GM23338 (cell line): ENCODE data around the gene CNKSR1. TPM values are rescaled to one million over a fixed set of nuclear protein-coding genes. Genes with fewer than 3 reads are reported as not detected.
"Not testable (repeated sequence)": the region's sequence is repeated elsewhere in the genome, so short reads cannot be mapped to it uniquely, and the experiment has no call there.

Experiments
- ATAC-seq: fragments of 200-7000 bp; cut with Tn5 transposase; 3 replicates; pipeline ENCODE4 v1.9.1; 2020
- DNase-seq: peaks from one replicate; pipeline ENCODE4 v3.0.0-alpha.2; 2015; ENCODE audit warnings: low spot score
- H2AFZ ChIP-seq: fragments of 200-600 bp; sonication (generic); 2 replicates; pipeline ENCODE4 v1.8.0; 2016; ENCODE audit warnings: antibody characterized with exemption, mild to moderate bottlenecking, moderate library complexity
- H3F3A ChIP-seq: fragments of 200-600 bp; sonication (generic); replicated peaks from 2 replicates; pipeline ENCODE4 v1.8.0; 2017; ENCODE audit warnings: antibody characterized with exemption, mixed run types, low read depth
- H3K27ac ChIP-seq: fragments of 200-600 bp; sonication (generic); 2 replicates; pipeline ENCODE4 v1.6.1; 2016; ENCODE audit warnings: low read depth
- H3K27me3 ChIP-seq: fragments of 200-600 bp; sonication (generic); 2 replicates; pipeline ENCODE4 v1.8.0; 2016; ENCODE audit warnings: mild to moderate bottlenecking, mixed run types, moderate library complexity; ENCODE audit not compliant: insufficient read depth
- H3K36me3 ChIP-seq: fragments of 200-600 bp; sonication (generic); 2 replicates; pipeline ENCODE4 v1.8.0; 2016; ENCODE audit warnings: mild to moderate bottlenecking; ENCODE audit not compliant: insufficient read depth
- H3K4me1 ChIP-seq: fragments of 200-600 bp; sonication (generic); 2 replicates; pipeline ENCODE4 v1.8.0; 2016; ENCODE audit warnings: mild to moderate bottlenecking, moderate library complexity; ENCODE audit not compliant: insufficient read depth
- H3K4me2 ChIP-seq: fragments of 200-600 bp; sonication (generic); 2 replicates; pipeline ENCODE4 v1.7.1; 2017; ENCODE audit warnings: mixed run types
- H3K4me3 ChIP-seq: fragments of 200-600 bp; sonication (generic); 2 replicates; pipeline ENCODE4 v1.6.1; 2016; ENCODE audit warnings: mixed run types
- H3K79me2 ChIP-seq: fragments of 200-600 bp; sonication (generic); replicated peaks from 2 replicates; pipeline ENCODE4 v1.8.0; 2017; ENCODE audit warnings: mild to moderate bottlenecking; ENCODE audit not compliant: insufficient read depth
- H3K9me2 ChIP-seq: fragments of 200-600 bp; sonication (generic); 2 replicates; pipeline ENCODE4 v1.8.0; 2017; ENCODE audit not compliant: insufficient read depth
- H4K20me1 ChIP-seq: fragments of 200-600 bp; sonication (generic); replicated peaks from 2 replicates; pipeline ENCODE4 v1.8.0; 2017; ENCODE audit warnings: mild to moderate bottlenecking; ENCODE audit not compliant: insufficient read depth
- H3K27ac Mint-ChIP-seq: 2 replicates; pipeline ENCODE4 v1.8.0; 2020; ENCODE audit warnings: inconsistent platforms, mild to moderate bottlenecking, moderate library complexity, mixed read lengths
- H3K27me3 Mint-ChIP-seq: 3 replicates; pipeline ENCODE4 v1.8.0; 2022; ENCODE audit warnings: low read depth, mild to moderate bottlenecking, moderate library complexity, mixed read lengths, inconsistent platforms; ENCODE audit not compliant: insufficient read depth, poor library complexity
- H3K36me3 Mint-ChIP-seq: 3 replicates; pipeline ENCODE4 v1.8.0; 2021; ENCODE audit warnings: low read depth, mild to moderate bottlenecking, inconsistent platforms, moderate library complexity, mixed read lengths
- H3K4me1 Mint-ChIP-seq: 3 replicates; pipeline ENCODE4 v1.8.0; 2020; ENCODE audit warnings: mild to moderate bottlenecking, inconsistent platforms, mixed read lengths
- H3K4me3 Mint-ChIP-seq: 3 replicates; pipeline ENCODE4 v1.8.0; 2021; ENCODE audit warnings: moderate library complexity, mild to moderate bottlenecking, inconsistent platforms, mixed read lengths
- H3K9me3 Mint-ChIP-seq: 3 replicates; pipeline ENCODE4 v1.8.0; 2020; ENCODE audit warnings: moderate library complexity, mild to moderate bottlenecking, inconsistent platforms, mixed read lengths
- JUNB ChIP-seq: IDR thresholded peaks from one replicate; pipeline ENCODE4 v1.6.1; 2016; ENCODE audit warnings: antibody characterized with exemption; ENCODE audit not compliant: unreplicated experiment
- POLR2AphosphoS5 ChIP-seq: IDR thresholded peaks from 2 replicates; pipeline ENCODE4 v1.6.1; 2016; ENCODE audit warnings: antibody characterized with exemption, low read depth
- STAT1 ChIP-seq: IDR thresholded peaks from one replicate; pipeline ENCODE4 v1.6.1; 2016; ENCODE audit warnings: antibody characterized with exemption; ENCODE audit not compliant: unreplicated experiment
- ZNF331 ChIP-seq: fragments of 250-450 bp; sonication (Bioruptor Pico); IDR thresholded peaks from 2 replicates; pipeline ENCODE4 v1.5.0; 2020; ENCODE audit warnings: low read depth, mild to moderate bottlenecking, moderate library complexity
- polyA plus RNA-seq: library from polyadenylated mRNA; unstranded; fragments of >200 nt; fragmentation: Nextera tagmentation; extraction: Ambion mirVana; gene quantifications from 2 replicates; pipeline ENCODE4 v1.2.1, GENCODE V29; 2016
- total RNA-seq: library from RNA; depleted of rRNA; stranded (reverse); fragments of >200 nt; shearing (Covaris generic); gene quantifications from 2 replicates; pipeline ENCODE4 v1.2.3, GENCODE V29; 2014
- TF ChIP-seq, protein P1 (sequence below): IDR thresholded peaks from one replicate; pipeline ENCODE4 v1.6.1; 2018; ENCODE audit warnings: antibody characterized with exemption; ENCODE audit not compliant: unreplicated experiment
- TF ChIP-seq, protein P2 (sequence below), 2 experiments: fragments of 200-600 bp in 1 of 2; sonication (generic) in 1 of 2; conservative IDR thresholded peaks; 2 replicates each; pipeline versions ENCODE4 v1.5.1 to v1.6.1; 2016 to 2017; ENCODE audit warnings: antibody characterized with exemption in 2 of 2, low read depth in 2 of 2, mild to moderate bottlenecking in 2 of 2, moderate library complexity in 1 of 2
- TF ChIP-seq, protein P3 (sequence below): IDR thresholded peaks from 2 replicates; pipeline ENCODE4 v1.6.1; 2016; ENCODE audit warnings: antibody characterized with exemption

Gene CNKSR1
- total and polyA plus RNA-seq, 2 experiments from 2014 or later: 9.7 to 12.5 TPM

DNA sequence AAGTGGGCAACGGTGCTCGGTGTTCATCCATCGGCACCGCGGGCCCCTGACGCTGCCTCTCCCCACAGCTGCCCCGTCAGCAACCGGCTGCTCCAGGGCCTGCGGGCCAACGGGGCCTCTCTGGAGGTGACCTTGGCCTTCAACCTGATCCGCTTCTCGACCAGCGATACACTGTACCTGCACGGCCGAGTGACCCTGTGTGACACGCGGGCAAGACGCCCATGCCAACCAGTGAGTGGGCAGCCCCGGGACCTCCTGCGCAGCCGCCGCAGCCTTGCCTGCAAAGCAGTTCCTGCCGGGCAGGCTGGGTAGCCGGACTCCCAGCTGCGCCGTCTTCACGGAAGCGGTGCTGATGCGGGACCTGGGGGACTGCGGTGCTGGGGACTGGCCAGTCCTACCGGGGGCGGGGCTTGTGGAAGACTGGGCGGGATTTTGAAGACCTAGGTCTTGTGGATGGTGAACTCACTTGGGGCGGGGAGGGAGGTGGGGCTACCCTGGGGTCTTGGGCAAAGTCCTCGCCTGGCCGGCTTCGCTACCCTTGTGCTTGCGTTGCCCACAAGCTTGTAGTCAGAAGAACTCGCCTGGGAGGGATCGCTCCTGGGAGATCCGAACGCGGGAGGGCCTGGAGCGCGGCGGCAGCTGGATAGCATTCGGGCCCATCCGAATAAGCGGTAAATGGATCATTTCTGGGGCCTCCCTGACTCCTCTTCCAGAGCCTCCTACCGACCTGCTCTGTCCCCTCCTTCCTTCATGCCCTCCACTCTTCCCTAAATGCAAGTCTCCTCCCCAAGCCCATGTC lies 47.9 kb downstream of the CNKSR1 start:
- Histone ChIP-seq H3K4me3 (peak overlapping the region; percentile 69), H3F3A (0 out of 2 replicates have a peak, but pooled peaks cover 7% of the 10 kb centered on the region), H3K27me3 (peaks cover 60% of the 10 kb centered on the region), H3K4me1 (peaks cover 12% of the 10 kb centered on the region; the same call in 1 of the 2 replicates), H3K27ac (no peak overlapping the region), H3K9me2 (no peaks in the 10 kb centered on the region), H3K79me2 (no peaks in the 10 kb centered on the region), H2AFZ (peak overlapping the region; percentile 99), H3K36me3 (no peaks in the 10 kb centered on the region), H4K20me1 (no peaks in the 10 kb centered on the region), H3K4me2 (peak overlapping the region; percentile 94)
- H3K4me1 Mint-ChIP-seq: peaks cover 6% of the 10 kb centered on the region
- H3K27ac Mint-ChIP-seq: no peak overlapping the region
- DNase-seq (peak; percentile 95), ATAC-seq (peak; percentile 96)
- no peak for TF ChIP-seq JUNB
- TF ChIP-seq, protein P1, sequence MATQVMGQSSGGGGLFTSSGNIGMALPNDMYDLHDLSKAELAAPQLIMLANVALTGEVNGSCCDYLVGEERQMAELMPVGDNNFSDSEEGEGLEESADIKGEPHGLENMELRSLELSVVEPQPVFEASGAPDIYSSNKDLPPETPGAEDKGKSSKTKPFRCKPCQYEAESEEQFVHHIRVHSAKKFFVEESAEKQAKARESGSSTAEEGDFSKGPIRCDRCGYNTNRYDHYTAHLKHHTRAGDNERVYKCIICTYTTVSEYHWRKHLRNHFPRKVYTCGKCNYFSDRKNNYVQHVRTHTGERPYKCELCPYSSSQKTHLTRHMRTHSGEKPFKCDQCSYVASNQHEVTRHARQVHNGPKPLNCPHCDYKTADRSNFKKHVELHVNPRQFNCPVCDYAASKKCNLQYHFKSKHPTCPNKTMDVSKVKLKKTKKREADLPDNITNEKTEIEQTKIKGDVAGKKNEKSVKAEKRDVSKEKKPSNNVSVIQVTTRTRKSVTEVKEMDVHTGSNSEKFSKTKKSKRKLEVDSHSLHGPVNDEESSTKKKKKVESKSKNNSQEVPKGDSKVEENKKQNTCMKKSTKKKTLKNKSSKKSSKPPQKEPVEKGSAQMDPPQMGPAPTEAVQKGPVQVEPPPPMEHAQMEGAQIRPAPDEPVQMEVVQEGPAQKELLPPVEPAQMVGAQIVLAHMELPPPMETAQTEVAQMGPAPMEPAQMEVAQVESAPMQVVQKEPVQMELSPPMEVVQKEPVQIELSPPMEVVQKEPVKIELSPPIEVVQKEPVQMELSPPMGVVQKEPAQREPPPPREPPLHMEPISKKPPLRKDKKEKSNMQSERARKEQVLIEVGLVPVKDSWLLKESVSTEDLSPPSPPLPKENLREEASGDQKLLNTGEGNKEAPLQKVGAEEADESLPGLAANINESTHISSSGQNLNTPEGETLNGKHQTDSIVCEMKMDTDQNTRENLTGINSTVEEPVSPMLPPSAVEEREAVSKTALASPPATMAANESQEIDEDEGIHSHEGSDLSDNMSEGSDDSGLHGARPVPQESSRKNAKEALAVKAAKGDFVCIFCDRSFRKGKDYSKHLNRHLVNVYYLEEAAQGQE: no peak
- TF ChIP-seq POLR2AphosphoS5: peak; percentile 79
- no peak for TF ChIP-seq ZNF331 (CRISPR knock-in tag)
- TF ChIP-seq, protein P2, sequence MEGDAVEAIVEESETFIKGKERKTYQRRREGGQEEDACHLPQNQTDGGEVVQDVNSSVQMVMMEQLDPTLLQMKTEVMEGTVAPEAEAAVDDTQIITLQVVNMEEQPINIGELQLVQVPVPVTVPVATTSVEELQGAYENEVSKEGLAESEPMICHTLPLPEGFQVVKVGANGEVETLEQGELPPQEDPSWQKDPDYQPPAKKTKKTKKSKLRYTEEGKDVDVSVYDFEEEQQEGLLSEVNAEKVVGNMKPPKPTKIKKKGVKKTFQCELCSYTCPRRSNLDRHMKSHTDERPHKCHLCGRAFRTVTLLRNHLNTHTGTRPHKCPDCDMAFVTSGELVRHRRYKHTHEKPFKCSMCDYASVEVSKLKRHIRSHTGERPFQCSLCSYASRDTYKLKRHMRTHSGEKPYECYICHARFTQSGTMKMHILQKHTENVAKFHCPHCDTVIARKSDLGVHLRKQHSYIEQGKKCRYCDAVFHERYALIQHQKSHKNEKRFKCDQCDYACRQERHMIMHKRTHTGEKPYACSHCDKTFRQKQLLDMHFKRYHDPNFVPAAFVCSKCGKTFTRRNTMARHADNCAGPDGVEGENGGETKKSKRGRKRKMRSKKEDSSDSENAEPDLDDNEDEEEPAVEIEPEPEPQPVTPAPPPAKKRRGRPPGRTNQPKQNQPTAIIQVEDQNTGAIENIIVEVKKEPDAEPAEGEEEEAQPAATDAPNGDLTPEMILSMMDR (conservative IDR thresholded peaks at IDR 0.05; ENCODE audit: low read depth in 2 of 2): no peak
- no peak for TF ChIP-seq STAT1
- TF ChIP-seq, protein P3, sequence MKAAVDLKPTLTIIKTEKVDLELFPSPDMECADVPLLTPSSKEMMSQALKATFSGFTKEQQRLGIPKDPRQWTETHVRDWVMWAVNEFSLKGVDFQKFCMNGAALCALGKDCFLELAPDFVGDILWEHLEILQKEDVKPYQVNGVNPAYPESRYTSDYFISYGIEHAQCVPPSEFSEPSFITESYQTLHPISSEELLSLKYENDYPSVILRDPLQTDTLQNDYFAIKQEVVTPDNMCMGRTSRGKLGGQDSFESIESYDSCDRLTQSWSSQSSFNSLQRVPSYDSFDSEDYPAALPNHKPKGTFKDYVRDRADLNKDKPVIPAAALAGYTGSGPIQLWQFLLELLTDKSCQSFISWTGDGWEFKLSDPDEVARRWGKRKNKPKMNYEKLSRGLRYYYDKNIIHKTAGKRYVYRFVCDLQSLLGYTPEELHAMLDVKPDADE: no peak
- peaks cover 45% of the 10 kb centered on the region for H3K27me3 Mint-ChIP-seq
- H3K36me3 Mint-ChIP-seq: no peaks in the 10 kb centered on the region
- peak overlapping the region; percentile 78 for H3K4me3 Mint-ChIP-seq
- no peaks in the 10 kb centered on the region for H3K9me3 Mint-ChIP-seq

- DNase-seq, H3K27ac Mint-ChIP-seq, H2AFZ ChIP-seq, H3F3A ChIP-seq, ATAC-seq, H3K36me3 Mint-ChIP-seq, H3K9me2 ChIP-seq, H3K36me3 ChIP-seq, H3K4me1 Mint-ChIP-seq, H3K9me3 Mint-ChIP-seq, H3K4me2 ChIP-seq, H3K4me3 Mint-ChIP-seq, H3K27ac ChIP-seq, H4K20me1 ChIP-seq, H3K4me3 ChIP-seq: not testable (repeated sequence)
- Histone ChIP-seq H3K79me2 (peaks cover 14% of the 10 kb centered on the region), H3K4me1 (peaks cover 13% of the 10 kb centered on the region), H3K27me3 (peaks cover 24% of the 10 kb centered on the region)
- peaks cover 22% of the 10 kb centered on the region for H3K27me3 Mint-ChIP-seq
Measured at GRCh38 chr1:26230682-26231081, 53.4 kb downstream of the CNKSR1 start.
